Medulla oblongata (tissue), 1 donor: ENCODE results near the gene CDRT4.
"Not testable (repeated sequence)": the region's sequence is repeated elsewhere in the genome, so short reads cannot be mapped to it uniquely, and the experiment has no call there.

ENCODE experiments used
- DNase-seq: peaks from one replicate; pipeline ENCODE4 v3.0.0-alpha.2; 2015; ENCODE audit errors: extremely low spot score

Gene CDRT4

GRCh38 chr17:15467592-15467991, at the start of gene CDRT4:
Gene CDRT4, minus strand, starts transcription at chr17:15467621. Its CDS starts 27,383 bp downstream, at chr17:15440238.
- no peak for DNase-seq

DNA sequence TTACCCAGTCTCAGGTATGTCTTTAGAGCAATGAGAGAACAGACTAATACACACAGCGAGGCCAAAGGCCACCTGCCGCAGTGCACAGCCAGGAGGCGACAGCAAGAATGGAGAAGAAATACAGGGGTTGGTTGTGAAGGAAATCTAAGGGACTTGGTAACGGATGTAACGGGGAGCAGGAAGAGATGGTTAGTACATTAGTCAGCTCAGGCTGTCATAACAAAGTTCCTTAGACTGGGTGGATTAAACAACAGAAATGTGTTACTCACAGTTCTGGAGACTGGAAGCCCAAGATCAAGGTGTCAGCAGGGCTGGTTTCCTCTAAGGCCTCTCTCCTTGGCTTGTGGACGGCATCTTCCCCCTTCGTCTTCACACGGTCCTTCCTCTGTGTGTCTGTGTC, 48.7 kb upstream of the CDRT4 start:
- DNase-seq = peak; percentile 1

DNA sequence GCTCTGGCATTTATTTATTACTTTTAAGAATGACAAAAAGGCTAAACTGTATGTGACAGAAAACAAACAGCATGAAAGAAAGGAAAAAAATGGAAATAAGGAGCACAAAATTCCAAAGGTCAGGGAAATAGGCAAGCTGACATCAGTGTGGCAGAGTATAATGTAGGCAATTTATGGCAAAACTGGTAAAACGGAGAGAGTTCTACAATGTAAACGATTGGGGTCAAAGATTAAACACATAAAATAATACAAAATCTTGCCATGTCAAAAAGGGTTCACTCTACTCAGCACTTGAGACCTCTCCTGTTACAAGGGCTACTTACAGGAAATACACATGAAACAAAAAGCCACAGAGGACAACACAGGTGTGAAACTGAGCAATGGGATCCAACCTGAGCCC, 47.0 kb upstream of the CDRT4 start:
- no peak for DNase-seq

GRCh38 chr17:15513856-15514459, 46.5 kb upstream of the CDRT4 start:
- DNase-seq = no peak

- DNase-seq = peak; percentile 83
These were observed 45.8 kb upstream of the CDRT4 start for GRCh38 chr17:15513058-15513791.

DNA sequence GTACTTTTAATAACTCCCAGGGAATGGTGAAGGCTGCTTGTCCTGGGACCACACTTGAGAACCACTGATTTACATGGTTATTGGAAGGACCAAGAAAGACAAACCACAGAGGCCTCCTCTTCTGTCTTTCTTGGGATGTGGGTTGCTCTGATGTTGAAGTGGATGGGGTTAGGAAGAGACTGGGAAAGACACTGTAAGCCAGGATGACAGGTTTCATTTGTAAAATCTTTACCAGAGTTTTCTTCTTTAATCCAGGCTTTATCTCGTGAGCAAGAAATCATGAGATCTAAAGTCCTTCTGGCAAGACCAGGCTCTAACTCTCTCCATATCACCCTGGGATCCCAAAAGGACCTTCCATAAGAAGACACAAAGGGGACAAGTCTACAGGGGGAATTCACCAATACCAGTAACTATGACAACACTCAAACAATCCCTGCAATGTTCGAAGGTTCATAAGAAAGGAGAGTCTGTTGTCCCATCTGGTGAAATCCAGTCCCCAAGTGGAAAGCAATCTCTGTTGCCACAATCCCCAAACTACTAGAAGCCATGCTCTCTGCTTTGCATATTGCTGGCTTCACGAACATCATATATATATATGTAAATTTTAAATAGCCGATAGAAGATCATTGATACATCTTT, 44.8 kb upstream of the CDRT4 start:
- DNase-seq = peak; percentile 52

DNA sequence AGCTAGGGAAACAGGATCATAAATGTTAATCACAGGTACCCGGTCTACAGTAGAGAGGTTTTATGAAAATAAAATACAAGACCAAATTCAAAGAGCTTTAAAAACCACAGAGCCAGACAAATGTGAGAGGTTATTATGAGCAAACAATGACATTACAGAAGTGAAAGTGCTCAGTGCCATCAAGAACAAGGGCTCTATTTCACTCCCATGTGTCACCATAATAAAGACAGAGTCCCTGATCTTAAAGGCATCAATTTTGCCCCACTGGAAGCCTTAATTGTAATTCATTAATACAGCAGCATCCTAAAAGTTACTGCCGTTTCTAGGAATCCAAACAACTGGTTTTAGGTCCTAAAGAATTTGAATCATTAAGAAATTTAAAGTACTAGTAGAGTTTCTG, 43.7 kb upstream of the CDRT4 start:
- peak; percentile 68 for DNase-seq

GRCh38 chr17:15510361-15510760, 42.9 kb upstream of the CDRT4 start:
- no peak for DNase-seq

GRCh38 chr17:15509095-15509494, 41.7 kb upstream of the CDRT4 start:
- DNase-seq = no peak

DNA sequence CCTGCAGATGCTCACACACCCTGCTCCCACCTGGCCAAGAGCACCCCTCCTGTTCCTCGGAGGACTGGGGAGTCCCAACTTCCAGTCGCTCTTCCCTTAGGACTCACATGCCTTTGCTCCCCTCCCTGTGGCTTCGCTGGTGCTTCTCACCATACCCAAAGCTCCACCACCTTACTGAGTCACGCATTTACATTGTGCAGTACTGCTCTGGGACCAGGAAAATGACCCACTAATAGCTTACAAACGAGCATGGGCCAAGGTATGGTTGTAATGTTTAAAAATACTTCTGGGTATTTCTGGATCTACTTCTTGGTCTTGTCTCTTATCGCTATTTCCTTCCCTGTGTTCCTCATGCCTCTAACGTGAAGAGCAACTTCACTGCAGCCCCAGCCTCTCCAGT, 41.0 kb upstream of the CDRT4 start:
- no peak for DNase-seq

- no peak for DNase-seq
These were observed 40.5 kb upstream of the CDRT4 start for GRCh38 chr17:15507896-15508295.

DNA sequence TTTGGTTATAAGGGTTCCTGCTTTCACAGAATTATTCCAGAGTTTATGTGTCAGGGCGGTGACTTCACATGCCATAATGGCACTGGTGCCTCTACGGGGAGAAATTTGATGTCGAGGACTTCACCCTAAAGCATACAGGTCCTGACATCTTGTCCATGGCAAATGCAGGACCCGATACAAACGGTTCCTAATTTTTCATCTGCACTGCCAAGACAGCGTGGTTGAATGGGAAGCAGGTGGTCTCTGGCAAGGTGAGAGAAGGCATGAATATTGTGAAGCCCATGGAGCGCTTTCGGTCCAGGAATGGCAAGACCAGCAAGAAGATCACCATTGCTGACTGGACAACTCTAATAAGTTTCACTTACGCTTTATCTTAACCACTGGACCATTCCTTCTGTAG, 39.6 kb upstream of the CDRT4 start:
- DNase-seq = no peak

- not testable (repeated sequence) for DNase-seq
These were observed 38.3 kb upstream of the CDRT4 start for GRCh38 chr17:15505708-15506107.

DNA sequence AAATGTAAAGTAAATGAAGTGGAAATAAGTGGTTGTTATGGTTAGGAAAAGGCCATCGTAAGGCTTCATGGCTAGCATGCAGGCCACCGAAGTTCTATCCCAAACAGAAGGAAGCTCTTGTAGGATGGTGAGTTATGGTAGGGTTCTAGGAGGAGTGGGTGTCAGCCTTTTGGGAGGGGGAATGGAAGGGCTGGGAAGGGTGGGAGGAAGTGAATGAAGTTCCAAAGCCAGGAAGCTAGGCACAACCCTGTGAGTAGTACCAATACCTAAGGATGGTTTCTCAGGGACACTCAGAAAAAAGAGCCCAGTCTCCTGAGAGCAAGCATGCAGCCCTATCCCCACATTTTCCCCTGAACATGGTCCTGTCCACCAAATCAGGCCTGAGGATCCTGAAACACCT, 36.3 kb upstream of the CDRT4 start:
- no peak for DNase-seq

GRCh38 chr17:15502369-15503112, 35.1 kb upstream of the CDRT4 start:
- peak; percentile 94 for DNase-seq

DNA sequence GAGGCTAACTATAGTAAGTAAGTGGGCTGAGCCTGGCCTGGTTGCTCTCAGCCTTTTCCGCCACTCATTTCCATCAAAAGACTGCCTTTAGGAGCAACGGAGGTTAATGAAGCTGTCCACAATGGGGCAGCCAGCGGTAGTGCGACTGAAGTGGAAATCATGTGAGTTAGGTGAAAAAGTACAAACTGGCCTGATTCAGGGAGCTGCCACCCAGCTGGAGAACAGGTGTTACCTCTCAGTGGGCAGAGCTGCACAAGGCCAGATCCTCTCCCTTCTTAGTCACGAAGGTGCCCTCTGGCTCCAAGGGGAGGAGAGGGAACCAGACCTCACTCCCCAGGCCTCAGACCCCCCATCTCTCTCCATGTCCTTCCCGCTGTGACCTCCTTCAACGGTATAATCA, 34.4 kb upstream of the CDRT4 start:
- no peak for DNase-seq

DNA sequence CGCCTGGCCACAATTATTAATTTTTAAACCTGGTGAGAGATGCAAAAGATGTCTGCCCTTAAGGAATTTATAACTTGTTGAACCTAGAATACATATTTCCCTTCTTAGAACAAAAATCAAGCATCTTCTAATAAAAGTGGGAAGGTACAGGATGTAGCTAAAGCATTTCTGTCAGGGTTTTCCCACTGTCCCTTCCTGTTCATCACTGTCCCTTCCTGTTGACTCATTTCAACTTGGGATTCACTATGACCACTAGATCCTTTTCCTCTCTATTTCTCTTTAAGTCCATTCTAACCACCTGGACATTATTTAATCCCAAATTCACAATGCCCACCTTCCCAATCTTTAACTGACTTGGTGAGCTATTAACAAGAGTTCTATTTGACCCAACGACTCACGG, 33.9 kb upstream of the CDRT4 start:
- no peak for DNase-seq

- DNase-seq = no peak
These were observed 30.7 kb upstream of the CDRT4 start for GRCh38 chr17:15498107-15498506.

- no peak for DNase-seq
These were observed 29.6 kb upstream of the CDRT4 start for GRCh38 chr17:15496735-15497670.

GRCh38 chr17:15494821-15495220, 27.4 kb upstream of the CDRT4 start:
- DNase-seq = no peak

DNA sequence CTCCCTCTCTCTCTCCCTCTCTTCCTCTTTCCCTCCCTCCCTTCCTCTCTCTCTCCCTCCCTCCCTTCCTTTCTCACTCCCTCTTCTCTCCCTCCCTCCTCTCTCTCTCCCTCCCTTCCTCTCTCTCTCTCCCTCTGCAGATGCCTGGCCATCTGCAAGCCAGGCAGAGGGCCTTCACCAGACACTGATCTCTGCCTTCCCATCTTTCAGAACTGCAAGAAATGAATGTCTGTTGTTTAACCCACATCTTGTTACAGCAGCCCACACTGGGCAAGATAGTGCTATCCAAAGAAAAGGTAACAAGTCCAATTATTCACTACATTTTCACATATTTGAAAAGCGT, 26.2 kb upstream of the CDRT4 start:
- DNase-seq = no peak
